HEK293 (cell line): ENCODE measurements around the gene TAS1R3.

Experiments used
- CTCF ChIA-PET: fragments of 350-600 bp; formaldehyde crosslinking; extraction: SDS; loops from one replicate; lab custom pipeline; 2021; ENCODE audit warnings: antibody characterized with exemption; lab: Yijun Ruan, JAX
- POLR2A ChIA-PET: fragments of 300-600 bp; formaldehyde crosslinking; extraction: SDS; loops from one replicate; lab custom pipeline; 2020; ENCODE audit warnings: antibody characterized with exemption, inconsistent platforms; lab: Yijun Ruan, JAX
- H3K27ac ChIP-seq: fragments of 200-500 bp; sonication (Bioruptor generic); 2 replicates; pipeline ENCODE4 v1.5.1; 2014; ENCODE audit warnings: low read depth, low read length, control low read depth, inconsistent platforms; ENCODE audit errors: extremely low read depth
- H3K36me3 ChIP-seq, 2 experiments: fragments of 200-500 bp in 1 of 2; sonication (Bioruptor generic) in 1 of 2; 1 replicate in 1 of 2; 2 replicates in 1 of 2; pipeline ENCODE4 v1.5.1; 2014 to 2017; ENCODE audit warnings: inconsistent platforms in 2 of 2, low read length in 2 of 2; ENCODE audit not compliant: control insufficient read depth in 2 of 2, insufficient read depth in 1 of 2
- H3K4me1 ChIP-seq: fragments of 200-500 bp; sonication (Bioruptor generic); 2 replicates; pipeline ENCODE4 v1.5.1; 2014; ENCODE audit warnings: mild to moderate bottlenecking, low read length, inconsistent platforms; ENCODE audit not compliant: control insufficient read depth, insufficient read depth
- H3K4me3 ChIP-seq: 2 replicates; pipeline ENCODE4 v1.5.1; 2011; ENCODE audit warnings: low read depth, mild to moderate bottlenecking, control low read depth, low read length, moderate library complexity
- H3K9me3 ChIP-seq: fragments of 200-500 bp; sonication (Bioruptor generic); 2 replicates; pipeline ENCODE4 v1.5.1; 2014; ENCODE audit warnings: low read depth, low read length, inconsistent platforms; ENCODE audit not compliant: control insufficient read depth, insufficient read depth
- KLF1 ChIP-seq: fragments of 450-650 bp; formaldehyde crosslinking; IDR thresholded peaks from 2 replicates; pipeline ENCODE4 v1.5.1; 2016; ENCODE audit warnings: missing biosample characterization, missing genetic modification characterization
- KLF8 ChIP-seq: fragments of 450-650 bp; formaldehyde crosslinking; IDR thresholded peaks from 2 replicates; pipeline ENCODE4 v1.5.1; 2016; ENCODE audit warnings: missing biosample characterization, missing genetic modification characterization
- KLF9 ChIP-seq: fragments of 450-650 bp; formaldehyde crosslinking; IDR thresholded peaks from 2 replicates; pipeline ENCODE4 v1.5.1; 2016; ENCODE audit warnings: missing biosample characterization, missing genetic modification characterization, low read depth
- REPIN1 ChIP-seq: fragments of 450-650 bp; formaldehyde crosslinking; IDR thresholded peaks from 2 replicates; pipeline ENCODE4 v1.5.1; 2017; ENCODE audit warnings: missing biosample characterization, missing genetic modification characterization, low read depth
- SALL2 ChIP-seq: fragments of 450-650 bp; formaldehyde crosslinking; IDR thresholded peaks from 2 replicates; pipeline ENCODE4 v1.5.0; 2017; ENCODE audit warnings: missing biosample characterization, mild to moderate bottlenecking, missing genetic modification characterization, borderline replicate concordance
- SP3 ChIP-seq: fragments of 450-650 bp; formaldehyde crosslinking; IDR thresholded peaks from 2 replicates; pipeline ENCODE4 v1.5.1; 2016; ENCODE audit warnings: missing biosample characterization, missing genetic modification characterization
- SP7 ChIP-seq: fragments of 450-650 bp; formaldehyde crosslinking; IDR thresholded peaks from 2 replicates; pipeline ENCODE4 v1.5.1; 2016; ENCODE audit warnings: missing biosample characterization, missing genetic modification characterization
- ZNF138 ChIP-seq: fragments of 450-650 bp; formaldehyde crosslinking; IDR thresholded peaks from 2 replicates; pipeline ENCODE4 v1.5.1; 2016; ENCODE audit warnings: missing biosample characterization, missing genetic modification characterization, borderline replicate concordance
- ZNF16 ChIP-seq: fragments of 450-650 bp; formaldehyde crosslinking; IDR thresholded peaks from 2 replicates; pipeline ENCODE4 v1.5.1; 2016; ENCODE audit warnings: low read depth, missing biosample characterization, missing genetic modification characterization
- ZNF19 ChIP-seq: fragments of 450-650 bp; formaldehyde crosslinking; IDR thresholded peaks from 2 replicates; pipeline ENCODE4; 2016; ENCODE audit warnings: missing biosample characterization, missing genetic modification characterization, low read depth
- ZNF354C ChIP-seq: fragments of 450-650 bp; formaldehyde crosslinking; IDR thresholded peaks from 2 replicates; pipeline ENCODE4 v1.5.1; 2016; ENCODE audit warnings: missing biosample characterization, missing genetic modification characterization, low read depth, borderline replicate concordance
- ZNF558 ChIP-seq: fragments of 450-650 bp; formaldehyde crosslinking; IDR thresholded peaks from 2 replicates; pipeline ENCODE4 v1.5.1; 2016; ENCODE audit warnings: missing biosample characterization, missing genetic modification characterization
- ZNF585B ChIP-seq: fragments of 450-650 bp; formaldehyde crosslinking; IDR thresholded peaks from 2 replicates; pipeline ENCODE4 v1.5.1; 2016; ENCODE audit warnings: missing biosample characterization, missing genetic modification characterization
- TF ChIP-seq, protein P1 (sequence below): fragments of 450-650 bp; formaldehyde crosslinking; IDR thresholded peaks from 2 replicates; pipeline ENCODE4 v1.5.1; 2016; ENCODE audit warnings: missing biosample characterization, missing genetic modification characterization
- TF ChIP-seq, protein P2 (sequence below): fragments of 450-650 bp; formaldehyde crosslinking; IDR thresholded peaks from 2 replicates; pipeline ENCODE4 v1.5.1; 2016; ENCODE audit warnings: missing biosample characterization, missing genetic modification characterization
- TF ChIP-seq, protein P3 (sequence below): sonication (generic); formaldehyde crosslinking; IDR thresholded peaks from 2 replicates; pipeline ENCODE4 v1.8.1; 2022; ENCODE audit warnings: mild to moderate bottlenecking, moderate library complexity, missing genetic modification reagents
- TF ChIP-seq, protein P4 (sequence below): fragments of 450-650 bp; formaldehyde crosslinking; IDR thresholded peaks from 2 replicates; pipeline ENCODE4 v1.5.1; 2016; ENCODE audit warnings: missing biosample characterization, missing genetic modification characterization

TAS1R3 gene

DNA sequence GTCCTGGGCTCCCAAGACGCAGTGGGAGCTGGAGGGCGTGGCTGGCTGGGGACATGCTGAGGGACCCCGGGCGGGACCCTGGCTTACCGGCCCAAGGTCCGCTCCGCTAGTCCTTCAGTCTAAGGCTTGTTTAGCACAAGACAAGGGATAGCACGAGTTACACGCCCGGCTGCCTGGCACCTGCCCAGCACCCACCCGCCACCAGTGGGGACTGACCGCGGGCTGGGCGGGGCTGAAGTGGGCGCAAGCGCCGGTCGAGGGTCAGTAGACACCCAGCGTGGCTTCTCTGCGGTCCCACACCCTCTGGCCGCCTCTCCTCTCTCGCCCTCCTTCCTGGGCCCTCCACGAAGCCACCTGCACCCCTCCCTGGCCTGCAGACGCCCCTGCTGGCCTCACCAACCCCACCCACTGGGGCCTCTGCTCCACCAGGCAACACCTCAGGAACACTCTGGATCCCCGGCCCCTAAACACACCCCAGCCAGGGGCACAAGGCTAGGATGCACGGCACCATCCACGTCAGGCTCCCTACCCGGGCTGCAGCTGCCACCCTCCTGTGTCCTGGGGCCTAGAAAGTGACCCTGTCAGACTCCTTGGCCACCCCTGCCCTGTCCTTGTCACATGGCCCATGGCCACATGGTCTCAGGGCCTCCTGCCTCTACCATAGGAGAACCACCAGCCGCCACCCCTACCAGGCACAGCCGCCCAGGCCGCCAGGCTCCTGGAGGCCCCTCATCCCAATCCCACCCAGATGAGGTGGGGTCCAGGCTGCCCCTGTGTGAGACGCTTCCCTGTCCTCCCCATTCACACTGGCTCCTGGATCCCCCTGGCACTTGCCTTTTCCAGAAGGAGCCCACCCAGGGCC, 6.1 kb downstream of the TAS1R3 start (continued):
- TF ChIP-seq ZNF354C (tag by site-specific recombination): no peak
- TF ChIP-seq ZNF138 (tag by site-specific recombination): no peak
- TF ChIP-seq, protein P1, sequence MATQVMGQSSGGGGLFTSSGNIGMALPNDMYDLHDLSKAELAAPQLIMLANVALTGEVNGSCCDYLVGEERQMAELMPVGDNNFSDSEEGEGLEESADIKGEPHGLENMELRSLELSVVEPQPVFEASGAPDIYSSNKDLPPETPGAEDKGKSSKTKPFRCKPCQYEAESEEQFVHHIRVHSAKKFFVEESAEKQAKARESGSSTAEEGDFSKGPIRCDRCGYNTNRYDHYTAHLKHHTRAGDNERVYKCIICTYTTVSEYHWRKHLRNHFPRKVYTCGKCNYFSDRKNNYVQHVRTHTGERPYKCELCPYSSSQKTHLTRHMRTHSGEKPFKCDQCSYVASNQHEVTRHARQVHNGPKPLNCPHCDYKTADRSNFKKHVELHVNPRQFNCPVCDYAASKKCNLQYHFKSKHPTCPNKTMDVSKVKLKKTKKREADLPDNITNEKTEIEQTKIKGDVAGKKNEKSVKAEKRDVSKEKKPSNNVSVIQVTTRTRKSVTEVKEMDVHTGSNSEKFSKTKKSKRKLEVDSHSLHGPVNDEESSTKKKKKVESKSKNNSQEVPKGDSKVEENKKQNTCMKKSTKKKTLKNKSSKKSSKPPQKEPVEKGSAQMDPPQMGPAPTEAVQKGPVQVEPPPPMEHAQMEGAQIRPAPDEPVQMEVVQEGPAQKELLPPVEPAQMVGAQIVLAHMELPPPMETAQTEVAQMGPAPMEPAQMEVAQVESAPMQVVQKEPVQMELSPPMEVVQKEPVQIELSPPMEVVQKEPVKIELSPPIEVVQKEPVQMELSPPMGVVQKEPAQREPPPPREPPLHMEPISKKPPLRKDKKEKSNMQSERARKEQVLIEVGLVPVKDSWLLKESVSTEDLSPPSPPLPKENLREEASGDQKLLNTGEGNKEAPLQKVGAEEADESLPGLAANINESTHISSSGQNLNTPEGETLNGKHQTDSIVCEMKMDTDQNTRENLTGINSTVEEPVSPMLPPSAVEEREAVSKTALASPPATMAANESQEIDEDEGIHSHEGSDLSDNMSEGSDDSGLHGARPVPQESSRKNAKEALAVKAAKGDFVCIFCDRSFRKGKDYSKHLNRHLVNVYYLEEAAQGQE: no peak
- TF ChIP-seq SALL2 (tag by site-specific recombination): no peak
- TF ChIP-seq ZNF16 (tag by site-specific recombination): no peak
- TF ChIP-seq ZNF19 (tag by site-specific recombination): no peak

DNA sequence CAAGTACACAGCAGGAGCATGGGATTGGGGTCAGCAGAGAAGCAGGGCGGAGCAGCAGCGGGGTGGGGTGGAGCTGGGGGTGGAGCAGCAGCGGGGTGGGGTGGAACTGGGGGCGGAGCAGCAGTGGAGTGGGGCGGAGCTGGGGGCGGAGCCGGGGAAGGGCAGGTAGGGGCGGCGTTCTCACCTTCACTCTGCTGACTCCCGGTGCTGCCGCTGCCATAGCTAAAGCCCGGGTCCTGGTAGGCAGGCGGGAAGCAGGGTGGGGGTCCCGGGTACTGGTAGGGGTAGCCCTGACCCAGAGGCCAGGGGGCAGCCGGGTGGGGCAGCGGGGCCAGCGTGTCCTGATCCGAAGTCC, 6.7 kb downstream of the TAS1R3 start:
- Histone ChIP-seq H3K36me3 (peaks cover 0 to 85% of the 10 kb centered on the region in 2 experiments; a peak in 2 of 3 replicates), H3K4me1 (no peaks in the 10 kb centered on the region), H3K4me3 (no peak overlapping the region)
- CTCF ChIA-PET: interaction anchor here (0.6 kb wide), 1 partner anchor 277 kb away, joined by 3 read pairs; no protein-coding TSS in a partner anchor
- TF ChIP-seq ZNF585B (tag by site-specific recombination): no peak
- TF ChIP-seq, protein P2, sequence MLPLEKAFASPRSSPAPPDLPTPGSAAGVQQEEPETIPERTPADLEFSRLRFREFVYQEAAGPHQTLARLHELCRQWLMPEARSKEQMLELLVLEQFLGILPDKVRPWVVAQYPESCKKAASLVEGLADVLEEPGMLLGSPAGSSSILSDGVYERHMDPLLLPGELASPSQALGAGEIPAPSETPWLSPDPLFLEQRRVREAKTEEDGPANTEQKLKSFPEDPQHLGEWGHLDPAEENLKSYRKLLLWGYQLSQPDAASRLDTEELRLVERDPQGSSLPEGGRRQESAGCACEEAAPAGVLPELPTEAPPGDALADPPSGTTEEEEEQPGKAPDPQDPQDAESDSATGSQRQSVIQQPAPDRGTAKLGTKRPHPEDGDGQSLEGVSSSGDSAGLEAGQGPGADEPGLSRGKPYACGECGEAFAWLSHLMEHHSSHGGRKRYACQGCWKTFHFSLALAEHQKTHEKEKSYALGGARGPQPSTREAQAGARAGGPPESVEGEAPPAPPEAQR (tag by site-specific recombination): no peak
- TF ChIP-seq, protein P3, sequence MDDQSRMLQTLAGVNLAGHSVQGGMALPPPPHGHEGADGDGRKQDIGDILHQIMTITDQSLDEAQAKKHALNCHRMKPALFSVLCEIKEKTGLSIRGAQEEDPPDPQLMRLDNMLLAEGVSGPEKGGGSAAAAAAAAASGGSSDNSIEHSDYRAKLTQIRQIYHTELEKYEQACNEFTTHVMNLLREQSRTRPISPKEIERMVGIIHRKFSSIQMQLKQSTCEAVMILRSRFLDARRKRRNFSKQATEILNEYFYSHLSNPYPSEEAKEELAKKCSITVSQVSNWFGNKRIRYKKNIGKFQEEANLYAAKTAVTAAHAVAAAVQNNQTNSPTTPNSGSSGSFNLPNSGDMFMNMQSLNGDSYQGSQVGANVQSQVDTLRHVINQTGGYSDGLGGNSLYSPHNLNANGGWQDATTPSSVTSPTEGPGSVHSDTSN (CRISPR knock-in tag): no peak
- 0 out of 2 replicates have a peak, but pooled peaks have one; percentile 19 for TF ChIP-seq KLF9 (tag by site-specific recombination)
- TF ChIP-seq SP3 (tag by site-specific recombination): 0 out of 2 replicates have a peak, but pooled peaks have one; percentile 29
- TF ChIP-seq, protein P4, sequence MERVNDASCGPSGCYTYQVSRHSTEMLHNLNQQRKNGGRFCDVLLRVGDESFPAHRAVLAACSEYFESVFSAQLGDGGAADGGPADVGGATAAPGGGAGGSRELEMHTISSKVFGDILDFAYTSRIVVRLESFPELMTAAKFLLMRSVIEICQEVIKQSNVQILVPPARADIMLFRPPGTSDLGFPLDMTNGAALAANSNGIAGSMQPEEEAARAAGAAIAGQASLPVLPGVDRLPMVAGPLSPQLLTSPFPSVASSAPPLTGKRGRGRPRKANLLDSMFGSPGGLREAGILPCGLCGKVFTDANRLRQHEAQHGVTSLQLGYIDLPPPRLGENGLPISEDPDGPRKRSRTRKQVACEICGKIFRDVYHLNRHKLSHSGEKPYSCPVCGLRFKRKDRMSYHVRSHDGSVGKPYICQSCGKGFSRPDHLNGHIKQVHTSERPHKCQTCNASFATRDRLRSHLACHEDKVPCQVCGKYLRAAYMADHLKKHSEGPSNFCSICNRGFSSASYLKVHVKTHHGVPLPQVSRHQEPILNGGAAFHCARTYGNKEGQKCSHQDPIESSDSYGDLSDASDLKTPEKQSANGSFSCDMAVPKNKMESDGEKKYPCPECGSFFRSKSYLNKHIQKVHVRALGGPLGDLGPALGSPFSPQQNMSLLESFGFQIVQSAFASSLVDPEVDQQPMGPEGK: 0 out of 2 replicates have a peak, but pooled peaks have one; percentile 20
- TF ChIP-seq SP7 (tag by site-specific recombination): no peak
- TF ChIP-seq KLF1: peak; percentile 68; the same call in 1 of the 2 replicates
- peak; percentile 79 for TF ChIP-seq KLF8
- TF ChIP-seq ZNF558 (tag by site-specific recombination): no peak
- TF ChIP-seq REPIN1 (tag by site-specific recombination): no peak
- TF ChIP-seq, all 188 proteins: peak for 5
- no peaks in the 10 kb centered on the region for H3K9me3 ChIP-seq
- POLR2A ChIA-PET: interaction anchor here (0.9 to 1.5 kb wide), 2 partner anchors 12 to 19 kb away, joined by 3 to 6 read pairs; no protein-coding TSS in a partner anchor
- H3K27ac ChIP-seq: no peak overlapping the region
